A549 treated with GW870086 at 1 μM for 4 hours (cell line): ENCODE data around the gene GAS2L2. TPM values are rescaled to one million over a fixed set of nuclear protein-coding genes. Genes with fewer than 3 reads are reported as not detected.

Source experiments
- total RNA-seq: library from RNA; stranded (reverse); fragments of 200-300 nt; extraction: Qiagen RNA extraction; gene quantifications from 5 replicates; pipeline ENCODE4 v1.2.3, GENCODE V29; 2022; ENCODE audit warnings: low read depth

GAS2L2 gene
- total RNA-seq = 0.07 to 0.12 TPM (median 0.09 TPM) in 3 of 5 replicates, not detected in the others

DNA sequence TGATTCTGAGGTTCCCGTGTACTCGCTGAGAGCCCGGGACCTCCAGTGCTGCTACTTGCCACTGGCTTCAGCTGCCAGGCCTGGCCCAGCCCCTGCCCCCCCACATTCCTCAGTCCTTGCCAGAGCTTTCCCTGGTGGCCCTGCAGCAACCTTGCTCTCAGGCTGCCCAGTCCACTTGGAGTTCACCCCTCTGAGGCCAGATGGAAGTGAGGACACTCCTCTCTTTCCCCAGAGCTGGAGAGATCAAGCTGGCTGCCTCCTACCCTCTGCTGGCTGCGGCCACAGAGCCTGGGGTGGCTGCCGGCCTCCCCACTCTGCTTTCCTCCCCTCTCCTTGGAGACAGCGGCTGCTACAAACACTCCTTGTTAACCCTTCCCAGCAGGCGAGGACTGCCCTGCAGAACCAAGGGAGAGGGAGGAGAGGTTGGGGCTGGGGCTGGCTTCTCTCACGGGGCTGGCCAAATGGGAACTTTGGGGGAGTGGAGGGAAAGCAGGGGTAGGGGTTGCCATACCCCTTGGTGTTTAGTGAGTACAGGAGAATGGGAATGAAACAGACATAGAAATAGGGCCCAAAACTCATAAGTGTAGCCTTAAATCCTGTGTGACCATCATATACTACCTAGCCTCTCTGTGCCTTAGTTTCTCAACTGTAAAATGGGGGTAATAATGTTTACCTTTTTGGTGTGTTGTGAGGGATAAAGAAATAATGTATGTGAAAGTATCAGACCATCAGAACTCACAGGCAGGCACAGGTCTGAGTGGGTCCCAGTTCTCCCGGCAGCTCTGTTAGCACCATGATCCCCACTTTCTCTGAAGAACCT is at the start of gene GAS2L2:
GAS2L2 (minus strand) TSS at position 295 of the 820 bp plus-strand sequence. CDS start 389 bp downstream, outside the sequence.

DNA sequence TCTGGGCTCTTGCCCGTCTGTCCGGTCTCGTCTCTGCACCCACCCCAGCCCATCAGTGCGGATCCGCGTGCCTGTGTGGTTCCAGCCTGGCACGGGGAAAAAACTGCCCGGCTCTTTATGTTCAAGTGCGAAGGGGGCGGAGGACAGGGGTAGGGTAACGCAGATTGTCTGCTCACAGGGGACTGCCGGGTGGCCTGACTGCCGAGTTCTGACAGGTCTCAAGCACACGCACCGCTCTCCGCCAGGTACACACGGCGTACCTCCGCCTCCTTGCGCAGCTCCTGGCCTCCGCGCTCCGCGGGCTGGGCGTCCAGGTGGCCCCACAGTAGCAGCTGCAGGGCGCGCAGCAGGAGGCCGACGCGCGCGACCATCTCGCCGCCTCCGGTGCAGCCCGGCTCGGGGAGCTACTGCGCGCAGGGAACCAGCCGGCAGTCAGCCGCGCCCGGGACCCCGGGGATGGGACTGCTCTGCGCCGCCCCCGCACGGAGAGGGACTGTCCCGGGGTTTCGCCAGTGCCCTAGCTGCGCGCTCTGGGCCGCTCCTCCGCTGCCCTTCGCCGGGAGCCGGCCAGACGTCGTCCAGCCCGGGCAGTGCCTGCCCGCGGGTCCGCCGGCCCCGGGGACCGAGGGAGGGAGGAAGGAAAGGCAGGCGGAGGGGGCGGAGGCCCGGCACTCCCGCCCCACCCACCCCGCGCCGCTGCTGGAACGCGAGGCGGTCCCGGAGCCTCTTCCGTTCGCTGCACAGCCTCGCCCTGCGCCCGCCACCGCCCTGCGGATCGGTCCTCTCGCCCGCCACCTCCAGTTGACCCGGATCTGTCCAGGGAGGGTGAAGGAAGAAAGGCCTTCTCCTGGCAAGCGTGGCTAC is 42.2 kb upstream of the GAS2L2 start, which contains the start of gene MMP28:
MMP28 (minus strand) TSS at position 635 of the 864 bp plus-strand sequence; CDS start at position 371, 264 bp downstream.

GRCh38 chr17:35760587-35760986 is 7.5 kb upstream of the GAS2L2 start, which contains the start of gene C17orf50:
Gene C17orf50 (plus strand): TSS chr17:35760887. CDS start chr17:35760942, 55 bp downstream.

DNA sequence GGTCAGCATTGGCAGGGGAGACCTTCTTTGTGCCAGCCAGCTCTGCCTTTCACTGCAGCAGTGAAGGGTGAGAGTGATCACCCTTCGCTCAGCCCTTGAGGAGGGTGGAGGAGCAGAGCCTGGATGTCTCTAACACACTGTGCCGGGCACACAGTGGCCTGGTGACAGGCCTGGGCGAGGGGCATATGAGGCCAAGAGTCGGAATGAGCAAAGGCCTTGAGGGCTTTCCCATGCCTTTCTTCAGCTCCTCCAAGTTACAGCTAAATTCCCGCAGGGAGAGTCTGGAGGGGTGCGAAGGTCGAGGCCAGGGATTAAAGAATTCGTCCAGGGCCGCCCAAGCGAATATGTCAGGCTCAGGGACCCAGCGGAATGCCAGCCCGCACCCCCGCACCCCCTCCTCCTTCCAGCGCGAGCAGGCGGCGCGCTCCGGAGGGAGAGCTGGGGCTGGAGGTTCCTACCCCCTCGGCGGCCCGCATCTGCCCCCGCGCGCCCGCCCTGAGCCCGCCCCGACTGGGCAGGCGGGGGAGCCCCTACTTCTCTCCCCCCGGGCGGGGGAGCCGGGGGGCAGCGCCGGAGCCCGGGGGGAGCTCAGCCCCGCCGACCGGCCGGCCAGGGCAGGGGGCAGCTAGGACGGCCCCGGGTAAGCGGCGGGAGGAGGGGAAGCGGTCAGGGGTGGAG is 21.7 kb downstream of the GAS2L2 start, which contains the start of gene RASL10B:
RASL10B (plus strand) TSS at position 401 of the 678 bp plus-strand sequence. CDS start 3,546 bp downstream, outside the sequence.

Other genes with a start within 250 kb of the GAS2L2 start
- gene SLFN12L, start 215.6 kb downstream of the GAS2L2 start, total RNA-seq = 0.09 TPM in 1 of 5 replicates, not detected in the others
- gene SLFN14, start 192.4 kb downstream of the GAS2L2 start, total RNA-seq = not detected in 5 replicates
- 6.6 to 9.2 TPM (median 7.5 TPM) in 5 replicates for gene PEX12, start 174.7 kb downstream of the GAS2L2 start, total RNA-seq
- 119 to 148 TPM (median 137 TPM) in 5 replicates for gene AP2B1, start 165.9 kb downstream of the GAS2L2 start, total RNA-seq
- 0.09 to 0.38 TPM (median 0.15 TPM) in 4 of 5 replicates, not detected in the other for gene RASL10B, start 21.6 kb downstream of the GAS2L2 start, total RNA-seq
- gene C17orf50, start 7.6 kb upstream of the GAS2L2 start, total RNA-seq = 0.14 to 0.48 TPM (median 0.30 TPM) in 5 replicates
- gene MMP28, start 42.4 kb upstream of the GAS2L2 start, total RNA-seq = 5.5 to 10.2 TPM (median 8.6 TPM) in 5 replicates
- gene TAF15, start 56.2 kb upstream of the GAS2L2 start, total RNA-seq = 204 to 217 TPM (median 207 TPM) in 5 replicates
- not detected in 5 replicates for gene HEATR9, start 115.7 kb upstream of the GAS2L2 start, total RNA-seq
- 0.61 to 1.8 TPM (median 1.2 TPM) in 5 replicates for gene CCL5, start 127.1 kb upstream of the GAS2L2 start, total RNA-seq
- 2.6 to 3.6 TPM (median 2.9 TPM) in 5 replicates for gene RDM1, start 177.5 kb upstream of the GAS2L2 start, total RNA-seq
- not detected in 5 replicates for gene LYZL6, start 190.5 kb upstream of the GAS2L2 start, total RNA-seq
- gene CCL16, start 228.3 kb upstream of the GAS2L2 start, total RNA-seq = not detected in 5 replicates
- gene CCL14, start 233.5 kb upstream of the GAS2L2 start, total RNA-seq = not detected in 5 replicates
- gene CCL15, start 248.3 kb upstream of the GAS2L2 start, total RNA-seq = not detected in 5 replicates